Renal cortex interstitium (tissue), 11 donors: ENCODE data around the gene SAMD14. TPM values are rescaled to one million over a fixed set of nuclear protein-coding genes. Genes with fewer than 3 reads are reported as not detected.

Experiments used
- DNase-seq, 11 donors: peaks; one replicate each; pipeline ENCODE4 v3.0.0-alpha.2; 2013; ENCODE audit warnings: low read depth in 9 of 11, low spot score in 4 of 11; ENCODE audit errors: extremely low read depth in 1 of 11
- polyA plus RNA-seq, 3 donors: library from polyadenylated mRNA; unstranded; fragments of 120-200 nt; gene quantifications; one replicate each; pipeline ENCODE4 v1.2.1, GENCODE V29; 2013; ENCODE audit not compliant: insufficient read length in 3 of 3

The SAMD14 gene
- polyA plus RNA-seq, 3 donors = 13.2 to 19.4 (median 18.6) TPM

DNA sequence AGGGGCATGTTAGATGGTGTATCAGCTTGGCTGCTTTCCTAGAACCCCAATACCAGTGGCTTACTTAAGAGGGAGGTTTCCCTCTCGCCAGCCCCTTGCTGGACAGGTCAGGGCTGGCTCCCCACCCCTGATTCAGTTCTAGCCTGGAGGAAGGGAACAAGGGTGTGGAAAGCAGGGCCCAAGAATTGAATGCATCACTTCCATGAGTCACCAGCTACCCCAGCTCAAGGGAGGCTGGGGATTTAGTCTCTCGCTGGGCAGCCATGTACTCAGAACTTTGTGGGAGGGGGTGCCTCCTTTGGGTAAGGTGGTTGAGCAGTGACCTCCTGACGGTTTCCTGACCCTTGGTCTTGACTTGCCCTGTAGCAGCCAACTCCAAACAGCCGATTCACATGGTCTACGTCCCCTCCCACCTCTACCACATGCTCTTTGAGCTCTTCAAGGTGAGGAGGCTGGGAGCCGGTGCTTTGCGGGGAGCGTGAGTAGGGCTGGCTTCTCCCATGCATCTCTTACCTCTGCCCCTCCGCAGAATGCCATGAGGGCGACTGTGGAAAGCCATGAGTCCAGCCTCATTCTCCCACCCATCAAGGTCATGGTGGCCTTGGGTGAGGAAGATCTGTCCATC, 22.1 kb downstream of the SAMD14 start:
- DNase-seq = no peak

DNA sequence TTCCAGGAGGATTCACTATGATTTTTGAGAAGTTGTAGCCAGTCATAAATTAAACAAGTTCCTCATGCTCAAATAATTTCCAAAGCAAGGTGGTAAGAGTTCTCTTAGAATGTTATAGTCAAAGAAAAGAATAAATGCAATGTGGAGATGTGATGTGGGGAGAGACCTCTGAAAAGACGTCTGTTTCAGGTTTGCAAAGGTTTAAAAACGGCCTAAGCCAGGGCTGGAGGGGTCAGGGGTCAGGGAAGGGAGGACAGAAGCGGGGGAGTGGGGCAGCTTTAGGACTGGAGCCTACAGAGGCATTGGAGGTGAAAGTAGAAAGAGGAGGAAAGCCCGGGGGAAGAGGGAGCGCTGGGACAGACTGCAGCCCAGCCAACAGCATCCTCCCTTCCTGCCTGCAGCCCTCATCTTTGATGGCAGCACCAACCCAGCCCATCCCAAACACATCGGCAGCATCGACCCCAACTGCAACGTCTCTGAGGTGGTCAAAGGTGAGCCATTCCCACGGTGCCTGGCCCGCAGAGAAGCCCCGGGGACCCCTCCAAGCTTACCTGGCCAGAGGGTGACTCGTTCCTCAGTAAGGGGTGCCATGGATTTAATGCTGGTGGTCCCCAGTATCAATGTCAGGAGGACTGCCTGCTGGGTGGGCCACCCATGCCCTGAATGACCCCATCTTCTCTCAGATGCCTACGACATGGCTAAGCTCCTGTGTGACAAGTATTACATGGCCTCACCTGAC, 23.4 kb downstream of the SAMD14 start:
- no peak for DNase-seq

DNA sequence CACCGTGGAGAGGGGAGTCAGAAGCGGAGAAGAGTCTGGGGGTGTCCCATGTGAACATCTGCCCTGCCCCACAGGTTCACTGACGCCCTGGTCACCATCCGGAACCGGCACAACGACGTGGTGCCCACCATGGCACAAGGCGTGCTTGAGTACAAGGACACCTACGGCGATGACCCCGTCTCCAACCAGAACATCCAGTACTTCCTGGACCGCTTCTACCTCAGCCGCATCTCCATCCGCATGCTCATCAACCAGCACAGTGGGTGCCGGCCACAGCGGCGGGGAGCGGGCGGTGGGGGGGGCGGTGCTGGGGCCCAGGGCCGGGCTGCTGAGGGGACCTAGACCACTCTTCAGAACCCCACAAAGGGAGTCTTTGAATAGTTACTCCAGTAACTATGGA, 24.1 kb downstream of the SAMD14 start:
- DNase-seq = no peak

DNA sequence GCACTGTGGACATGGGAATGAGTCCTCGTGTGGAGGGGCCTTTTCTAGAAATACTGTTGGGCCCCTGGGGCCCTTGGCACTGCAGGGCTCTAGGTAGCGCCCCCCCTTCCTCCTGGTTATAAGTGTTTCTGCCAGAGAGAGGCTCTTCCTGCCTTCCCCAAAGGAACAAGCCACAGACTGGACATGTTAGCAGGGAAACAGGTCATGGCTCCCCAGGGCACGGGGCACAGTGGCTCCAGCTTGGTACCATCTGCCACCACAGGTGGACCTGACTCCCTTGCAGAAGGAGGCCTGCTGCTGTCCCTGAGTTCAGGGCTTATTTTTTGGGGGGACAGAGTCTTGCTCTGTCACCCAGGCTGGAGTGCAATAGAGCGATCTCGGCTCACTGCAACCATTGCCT, 26.0 kb downstream of the SAMD14 start:
- DNase-seq = no peak

DNA sequence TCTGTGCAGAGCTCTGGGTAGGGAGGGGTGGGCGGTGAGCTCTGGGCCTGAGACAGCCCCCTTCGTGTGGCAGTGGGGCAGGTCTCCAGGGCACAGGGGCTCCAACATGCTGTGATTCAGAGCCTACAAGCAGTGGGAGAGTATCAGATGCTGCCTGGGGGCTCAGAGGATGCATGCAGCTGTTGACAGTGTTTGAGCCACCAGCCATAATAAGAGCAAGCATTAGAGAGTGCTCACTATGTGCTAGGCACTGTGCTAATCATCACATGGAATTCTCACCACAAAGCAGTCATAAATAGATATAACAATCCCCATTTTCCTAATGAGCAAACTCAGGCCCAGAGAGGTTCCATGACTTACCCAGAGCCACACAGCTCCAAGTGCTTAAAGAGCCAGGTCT, 26.7 kb downstream of the SAMD14 start:
- no peak for DNase-seq

DNA sequence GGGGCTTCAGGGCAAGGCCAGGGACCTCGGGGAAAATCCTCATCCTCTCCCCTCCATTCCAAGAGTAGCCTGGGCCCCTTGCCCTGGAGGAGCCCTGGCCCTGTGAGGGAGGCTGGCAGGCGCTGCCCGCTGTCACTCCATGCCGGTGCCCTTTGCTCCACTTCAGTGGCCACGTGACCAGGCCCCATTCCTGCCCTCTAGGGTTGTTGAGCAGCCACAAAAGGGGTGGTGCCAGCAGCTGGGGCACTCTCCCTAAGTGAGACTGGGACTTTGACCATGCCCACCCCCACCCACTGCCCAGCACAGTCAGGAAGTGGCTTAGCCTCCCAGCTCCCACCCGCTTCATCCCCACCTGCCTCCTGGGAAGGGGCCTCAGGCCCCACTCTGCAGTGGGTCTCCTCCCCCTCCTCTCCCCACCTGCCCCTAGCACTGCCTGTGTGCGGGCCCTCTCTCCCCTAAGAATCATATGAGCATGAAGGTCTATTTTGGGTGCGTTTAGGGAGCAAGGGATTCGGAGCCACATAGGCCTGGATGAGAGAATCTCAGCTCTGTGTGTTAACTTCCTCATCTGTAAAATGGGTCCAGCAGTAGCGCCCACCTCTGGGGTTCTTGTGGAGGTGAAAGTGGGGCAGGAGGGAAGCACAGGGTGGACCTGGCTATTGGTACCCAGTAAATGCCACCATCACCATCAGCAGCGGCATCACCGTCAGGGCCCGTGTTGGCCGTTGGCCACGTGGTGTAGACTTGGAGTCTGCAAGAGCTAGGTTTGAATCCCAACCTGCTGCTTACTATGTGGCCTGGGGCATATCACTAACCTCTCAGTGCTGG, 27.6 kb downstream of the SAMD14 start:
- peak in 3 of 11 donors; percentile 42 to 80 (median 52) for DNase-seq

DNA sequence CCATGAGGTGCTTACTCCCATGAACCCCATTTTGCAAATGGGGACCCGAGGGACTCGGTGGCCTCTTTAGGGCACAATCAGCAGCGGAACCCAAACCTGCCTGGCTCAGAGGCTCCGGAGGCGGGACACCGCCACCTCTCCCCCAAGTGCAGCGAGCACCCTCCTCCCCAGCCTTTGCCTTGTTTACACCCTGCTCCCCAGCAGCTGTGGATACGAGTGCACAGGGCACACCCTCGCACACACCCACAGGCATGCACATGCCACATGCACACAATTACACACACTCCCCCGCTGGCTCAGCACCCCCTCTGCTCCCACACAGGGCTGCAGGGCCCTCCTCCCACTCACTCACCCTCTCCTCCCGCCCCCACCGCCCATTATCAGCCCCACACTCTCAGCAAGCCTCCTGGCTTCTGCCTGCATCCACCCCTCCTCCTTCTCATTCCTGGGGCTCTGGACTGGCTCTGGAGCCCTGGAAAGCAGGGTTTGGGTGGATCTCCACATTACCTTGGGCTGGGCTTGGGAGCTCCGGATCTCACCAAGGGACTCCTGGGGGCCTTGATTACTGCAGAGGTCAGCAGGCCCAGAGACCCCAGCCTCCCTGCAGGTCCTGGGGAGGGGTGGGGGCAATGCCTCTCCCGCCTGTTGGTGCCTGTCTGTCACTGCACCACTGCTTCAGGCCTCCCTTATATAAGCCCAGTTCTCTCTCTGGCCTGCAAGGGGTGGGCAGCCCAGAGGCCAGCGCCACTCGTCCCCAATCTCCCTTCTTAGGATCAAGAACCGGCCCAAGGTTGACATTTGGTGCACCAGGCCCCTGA, 28.4 kb downstream of the SAMD14 start:
- DNase-seq = peak in 1 of 11 donors; percentile 48

DNA sequence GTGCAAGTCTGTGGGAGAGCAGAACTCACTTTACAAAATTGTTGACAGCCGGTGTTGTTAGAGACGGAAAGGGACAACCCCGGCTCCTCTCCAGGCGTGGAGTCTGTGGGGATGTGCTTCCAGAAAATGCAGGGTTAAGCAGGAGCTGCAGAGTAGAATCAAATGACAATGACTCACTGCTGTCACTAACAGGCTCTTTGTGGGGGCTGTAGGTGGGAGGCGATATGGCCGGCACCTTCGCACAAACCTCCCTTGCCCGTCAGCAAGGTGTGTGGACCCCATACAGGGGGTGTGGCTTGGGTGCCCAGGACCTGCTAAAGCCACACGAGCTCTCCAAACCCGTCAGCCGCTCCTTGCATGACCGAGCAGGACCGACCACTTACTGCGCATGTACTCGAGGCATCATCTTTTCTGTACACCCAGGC, 29.0 kb downstream of the SAMD14 start:
- no peak for DNase-seq

DNA sequence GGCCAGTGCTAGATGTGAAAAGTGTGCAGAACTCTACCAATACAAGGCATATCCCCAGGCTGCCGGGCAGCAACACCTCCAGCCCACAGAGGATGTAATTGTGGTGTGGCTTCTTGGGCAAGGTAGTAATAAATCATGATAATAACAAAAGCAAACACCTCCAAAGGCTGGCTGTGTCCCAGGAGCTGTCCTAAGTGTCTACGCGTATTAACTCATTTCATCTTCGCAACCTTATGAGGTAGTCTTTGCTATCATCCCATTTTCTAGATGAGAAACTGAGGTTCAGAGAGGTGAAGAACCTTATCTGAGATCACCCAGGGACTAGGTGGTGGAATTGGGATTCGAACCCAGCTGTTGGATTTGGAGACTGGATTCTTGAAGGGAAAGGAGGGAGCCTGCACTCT, 29.5 kb downstream of the SAMD14 start:
- DNase-seq = no peak

DNA sequence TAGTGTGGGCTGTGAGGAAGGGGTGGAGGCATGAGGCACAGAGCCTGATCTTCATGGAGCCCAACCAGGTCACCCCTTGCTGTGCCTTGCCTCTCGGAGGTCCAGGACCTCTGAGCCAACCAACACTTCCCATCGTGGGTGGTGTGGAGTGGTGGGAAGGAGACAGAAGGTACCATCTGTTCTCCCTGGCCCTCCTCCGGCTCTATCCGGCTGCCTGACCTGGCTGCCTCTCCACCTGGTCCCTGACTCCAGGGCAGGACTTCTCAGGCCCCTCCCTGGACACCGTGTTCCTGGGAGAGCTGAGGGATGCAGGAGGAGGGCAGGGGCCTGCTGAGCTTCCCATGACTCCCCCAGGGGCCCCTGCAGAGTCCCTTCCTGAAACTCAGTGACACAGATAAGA, 31.0 kb downstream of the SAMD14 start:
- no peak for DNase-seq

DNA sequence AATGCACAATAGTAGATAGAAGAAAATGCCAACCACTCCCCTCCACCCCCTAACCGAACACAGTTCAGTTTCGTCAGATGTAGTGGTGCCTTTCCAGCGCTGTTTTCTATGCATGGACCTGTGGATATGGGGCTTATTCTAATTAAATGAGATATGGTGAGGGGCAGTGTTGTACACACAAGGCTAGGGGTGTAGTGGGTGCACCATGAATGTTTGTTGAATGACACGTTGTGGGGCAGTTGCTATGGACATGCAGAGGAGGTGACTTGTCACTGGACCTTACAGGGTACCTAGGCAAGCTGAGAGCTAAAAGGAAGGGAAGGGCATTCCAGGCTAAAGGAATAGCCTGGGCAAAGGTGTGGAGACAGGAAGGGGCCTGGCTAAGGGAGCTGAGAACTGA, 31.4 kb downstream of the SAMD14 start:
- DNase-seq = no peak

DNA sequence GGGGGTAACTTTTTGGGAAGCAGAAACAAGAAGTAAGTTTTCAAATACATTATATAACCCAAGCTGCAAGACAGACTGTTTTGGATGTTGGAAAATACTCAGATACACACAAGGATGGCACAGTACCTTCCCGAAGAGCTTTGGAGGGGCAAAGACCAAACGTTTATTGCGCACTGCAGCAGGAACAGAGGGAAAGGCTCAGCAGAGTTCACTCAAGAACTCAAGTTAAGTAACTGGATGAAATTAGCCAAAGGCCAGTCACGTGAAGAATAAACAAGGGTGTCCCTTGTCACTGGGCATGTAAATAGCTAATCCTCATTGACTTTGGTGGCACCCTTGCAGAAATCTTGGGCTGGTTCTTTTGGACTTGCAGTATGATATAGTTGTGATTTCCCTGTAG, 32.0 kb downstream of the SAMD14 start:
- no peak for DNase-seq

DNA sequence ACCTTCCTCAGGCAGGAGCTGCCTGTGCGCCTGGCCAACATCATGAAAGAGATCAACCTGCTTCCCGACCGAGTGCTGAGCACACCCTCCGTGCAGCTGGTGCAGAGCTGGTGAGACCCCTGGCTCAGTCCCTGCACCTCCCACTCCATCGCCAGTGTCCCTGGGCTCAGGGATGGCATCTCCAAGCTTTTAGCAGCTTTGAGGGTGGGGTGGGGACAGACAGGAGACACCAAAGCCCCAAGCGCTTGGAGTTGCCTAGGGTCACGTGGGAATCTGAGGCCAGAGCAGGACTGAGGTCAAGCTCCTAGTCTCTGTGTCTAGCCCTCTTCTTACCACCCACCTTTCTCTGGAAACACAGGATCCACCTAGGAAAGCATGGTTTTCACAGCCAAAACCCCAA, 32.5 kb downstream of the SAMD14 start:
- no peak for DNase-seq

DNA sequence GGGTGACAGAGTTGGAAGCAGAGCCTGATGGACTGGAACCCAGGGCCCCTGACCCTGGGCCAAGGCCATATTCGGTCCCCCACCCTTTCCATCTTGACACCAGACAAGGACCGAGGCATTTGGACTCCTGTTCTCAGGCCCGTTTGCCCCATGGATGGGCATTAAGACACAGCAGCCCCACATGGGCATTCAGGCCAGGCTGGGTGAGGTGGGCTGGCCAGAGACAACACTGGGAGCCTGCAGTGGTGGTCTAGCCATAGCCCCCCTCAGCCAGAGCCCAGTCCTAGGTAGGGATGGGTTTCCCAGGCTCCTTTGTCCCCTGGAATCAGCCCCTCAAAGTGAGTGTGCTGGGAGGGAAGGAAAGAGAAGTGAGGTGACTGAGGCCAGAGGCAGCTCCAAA, 33.2 kb downstream of the SAMD14 start:
- no peak for DNase-seq

DNA sequence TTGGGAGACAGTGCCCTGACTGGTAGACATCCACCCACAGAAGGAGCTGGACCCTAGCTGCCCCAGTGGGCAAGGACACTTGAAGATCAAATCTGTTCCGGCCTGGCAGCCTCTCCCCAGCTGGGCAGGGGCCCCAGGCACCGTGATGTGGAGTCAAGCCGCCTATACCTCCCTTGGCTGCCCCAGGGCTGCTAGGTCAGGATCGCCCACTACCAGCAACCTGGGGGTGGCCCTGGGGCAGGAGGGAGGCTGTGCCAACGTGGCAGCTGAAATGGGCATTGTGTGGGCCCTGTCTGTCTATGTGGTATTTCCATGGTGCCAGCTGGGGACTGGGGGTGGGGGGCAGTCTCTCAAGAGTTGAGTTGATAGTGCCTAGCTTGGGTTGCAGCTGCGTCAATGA, 33.9 kb downstream of the SAMD14 start:
- no peak for DNase-seq

DNA sequence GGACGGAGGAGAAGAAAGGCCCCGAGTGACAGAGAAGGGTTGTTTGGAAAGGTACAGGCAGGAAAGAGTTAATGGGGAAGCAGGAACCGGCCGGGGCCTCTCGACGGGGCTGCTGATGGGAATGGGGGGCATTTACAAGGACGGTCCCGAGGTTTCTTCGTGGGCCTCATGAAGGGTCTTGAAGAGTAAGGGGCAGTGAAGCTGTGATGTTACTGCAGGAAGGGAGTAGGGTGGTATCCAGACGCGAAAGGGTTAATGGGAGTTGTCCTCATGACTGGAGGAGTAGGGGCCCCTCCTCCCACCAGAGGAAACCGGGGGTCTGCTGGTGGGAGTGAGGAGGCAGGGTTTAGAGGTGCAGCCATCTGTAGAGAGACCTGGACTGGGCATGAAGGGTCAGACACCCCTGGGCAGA, 34.3 kb downstream of the SAMD14 start:
- DNase-seq = no peak

DNA sequence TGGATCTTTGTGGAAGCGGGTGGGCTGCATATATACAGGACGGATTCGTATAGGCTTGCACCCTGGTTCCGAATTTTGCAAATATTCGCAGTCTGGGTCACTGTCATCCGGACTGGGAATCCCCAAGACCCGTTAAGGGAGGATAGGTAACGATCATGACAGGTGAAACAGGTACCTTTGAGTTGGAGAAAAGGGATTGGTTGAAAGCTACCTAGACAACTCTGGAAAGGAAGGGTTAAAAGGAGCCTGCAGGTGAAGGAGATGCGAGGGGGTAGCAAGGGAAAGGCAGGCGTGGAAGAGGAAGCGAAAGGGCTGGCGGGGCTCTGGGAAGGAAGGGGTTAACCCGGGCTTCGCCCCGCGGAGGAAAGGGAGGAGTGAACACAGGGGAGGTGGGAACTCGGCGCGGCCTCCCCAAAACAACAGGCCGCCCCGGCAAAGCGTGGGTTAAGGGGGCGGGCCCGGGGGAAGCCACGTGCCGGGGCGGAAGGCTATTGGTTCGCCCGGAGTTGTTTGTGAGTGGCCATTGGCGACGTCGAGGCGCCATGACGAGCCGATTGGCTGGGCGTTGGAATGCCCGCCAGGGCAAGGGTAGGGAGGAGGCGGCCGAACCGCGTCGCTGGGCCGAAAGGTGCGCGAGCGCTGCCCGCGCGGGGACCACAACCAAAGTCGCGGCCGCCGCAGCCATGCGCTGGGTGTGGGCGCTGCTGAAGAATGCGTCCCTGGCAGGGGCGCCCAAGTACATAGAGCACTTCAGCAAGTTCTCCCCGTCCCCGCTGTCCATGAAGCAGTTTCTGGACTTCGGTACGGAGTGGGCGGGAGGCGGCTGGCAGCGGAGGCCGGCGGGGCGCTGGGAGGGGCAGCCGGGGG, 35.0 kb downstream of the SAMD14 start, which contains the start of gene PDK2:
TSS of gene PDK2 (plus strand) at position 599 of the 867 bp plus-strand sequence. CDS start at position 684, 85 bp downstream.
- peak; percentile 81 to 97 (median 94) for DNase-seq

DNA sequence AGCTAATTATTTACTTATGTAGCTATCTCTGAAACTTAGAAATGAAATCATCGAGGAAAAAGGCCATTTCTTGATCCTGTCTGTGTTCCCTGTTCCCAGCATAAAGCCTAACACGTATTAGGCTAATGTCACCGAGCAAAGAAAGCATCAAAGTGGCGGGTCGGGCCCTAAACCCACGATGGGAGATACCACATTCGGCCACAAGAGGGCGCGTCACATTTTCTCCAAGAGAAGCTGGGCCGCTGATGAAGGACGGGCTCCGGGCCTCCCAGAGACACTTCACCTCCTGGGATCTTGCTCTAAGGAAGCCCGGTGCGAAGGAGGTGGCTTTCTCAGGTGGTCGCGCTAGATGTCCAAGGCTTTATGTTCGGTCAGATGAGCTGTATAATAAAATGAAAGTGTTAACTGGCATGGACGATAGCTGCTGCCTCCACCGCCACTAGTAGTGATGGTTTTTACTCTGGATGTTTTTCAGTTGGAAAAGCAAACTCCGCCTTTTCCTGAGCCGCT, 35.7 kb downstream of the SAMD14 start:
- DNase-seq = peak in 10 of 11 donors; percentile 83 to 95 (median 88)
